ENCODE data around the gene DGKE.

DGKE gene

GRCh38 chr17:56887105-56887504 lies 53.2 kb downstream of the DGKE start:
- no peaks in the 10 kb centered on the region for H3F3A ChIP-seq (ENCODE audit: insufficient read depth, low read length)
- H3K79me2 ChIP-seq (ENCODE audit: insufficient read depth, low read length) = no peaks in the 10 kb centered on the region
- H3K4me3 ChIP-seq (ENCODE audit: low read depth, low read length, poor library complexity, severe bottlenecking) = no peak overlapping the region
- H3K9me3 ChIP-seq (ENCODE audit: low read length) = peaks cover 3% of the 10 kb centered on the region; the same call in 1 of the 2 replicates
- no peaks in the 10 kb centered on the region for H3K9me2 ChIP-seq (ENCODE audit: low read depth, low read length)
- no peaks in the 10 kb centered on the region for H3K4me1 ChIP-seq (ENCODE audit: insufficient read depth, low read length, severe bottlenecking)
- no peak overlapping the region for H3K4me2 ChIP-seq (ENCODE audit: low read length)
- TF ChIP-seq CTCF (IDR thresholded peaks at IDR 0.05; ENCODE audit: low read length) (no peak), EZH2 (IDR thresholded peaks at IDR 0.05; ENCODE audit: borderline replicate concordance, low read length) (no peak)
- no peak overlapping the region for H3K9ac ChIP-seq (ENCODE audit: low read length)
- peaks cover 51% of the 10 kb centered on the region for H3K36me3 ChIP-seq (ENCODE audit: insufficient read depth, low read length)
- H3K27ac ChIP-seq (ENCODE audit: low read depth, low read length, poor library complexity, severe bottlenecking) = no peak overlapping the region
- no peaks in the 10 kb centered on the region for H3K27me3 ChIP-seq (ENCODE audit: insufficient read depth, low read length)
- H2AFZ ChIP-seq (ENCODE audit: low read length) = no peak overlapping the region
- H4K20me1 ChIP-seq (ENCODE audit: insufficient read depth, low read length) = no peaks in the 10 kb centered on the region

GRCh38 chr17:56887552-56888467 lies 53.9 kb downstream of the DGKE start:
- peaks cover 58% of the 10 kb centered on the region for H3K36me3 ChIP-seq (ENCODE audit: insufficient read depth, low read length)

GRCh38 chr17:56890390-56890789 lies 56.4 kb downstream of the DGKE start:
- Histone ChIP-seq H3K27ac (ENCODE audit: low read depth, low read length, poor library complexity, severe bottlenecking) (no peak overlapping the region), H3K36me3 (ENCODE audit: insufficient read depth, low read length) (peaks cover 82% of the 10 kb centered on the region), H4K20me1 (ENCODE audit: insufficient read depth, low read length) (no peaks in the 10 kb centered on the region), H3F3A (ENCODE audit: insufficient read depth, low read length) (no peaks in the 10 kb centered on the region), H3K4me2 (ENCODE audit: low read length) (no peak overlapping the region), H3K4me3 (ENCODE audit: low read depth, low read length, poor library complexity, severe bottlenecking) (no peak overlapping the region), H3K9me3 (ENCODE audit: low read length) (peaks cover 3% of the 10 kb centered on the region; the same call in 1 of the 2 replicates), H3K27me3 (ENCODE audit: insufficient read depth, low read length) (no peaks in the 10 kb centered on the region), H3K9me2 (ENCODE audit: low read depth, low read length) (no peaks in the 10 kb centered on the region), H3K79me2 (ENCODE audit: insufficient read depth, low read length) (no peaks in the 10 kb centered on the region), H3K9ac (ENCODE audit: low read length) (no peak overlapping the region), H3K4me1 (ENCODE audit: insufficient read depth, low read length, severe bottlenecking) (no peaks in the 10 kb centered on the region), H2AFZ (ENCODE audit: low read length) (no peak overlapping the region)
- TF ChIP-seq CTCF (IDR thresholded peaks at IDR 0.05; ENCODE audit: low read length) (no peak), EZH2 (IDR thresholded peaks at IDR 0.05; ENCODE audit: borderline replicate concordance, low read length) (no peak)

More at GRCh38 chr17:56887552-56888467, 53.9 kb downstream of the DGKE start:
- H2AFZ ChIP-seq (ENCODE audit: low read length) = no peak overlapping the region
- no peaks in the 10 kb centered on the region for H3K27me3 ChIP-seq (ENCODE audit: insufficient read depth, low read length)
- no peaks in the 10 kb centered on the region for H3K4me1 ChIP-seq (ENCODE audit: insufficient read depth, low read length, severe bottlenecking)
- H3K4me3 ChIP-seq (ENCODE audit: low read depth, low read length, poor library complexity, severe bottlenecking) = no peak overlapping the region
- no peak for TF ChIP-seq CTCF (IDR thresholded peaks at IDR 0.05; ENCODE audit: low read length)
- no peak for TF ChIP-seq EZH2 (IDR thresholded peaks at IDR 0.05; ENCODE audit: borderline replicate concordance, low read length)
- no peak overlapping the region for H3K4me2 ChIP-seq (ENCODE audit: low read length)
- H3F3A ChIP-seq (ENCODE audit: insufficient read depth, low read length) = no peaks in the 10 kb centered on the region
- H3K79me2 ChIP-seq (ENCODE audit: insufficient read depth, low read length) = no peaks in the 10 kb centered on the region
- H3K27ac ChIP-seq (ENCODE audit: low read depth, low read length, poor library complexity, severe bottlenecking) = no peak overlapping the region
- peaks cover 3% of the 10 kb centered on the region; the same call in 1 of the 2 replicates for H3K9me3 ChIP-seq (ENCODE audit: low read length)
- no peaks in the 10 kb centered on the region for H3K9me2 ChIP-seq (ENCODE audit: low read depth, low read length)
- no peak overlapping the region for H3K9ac ChIP-seq (ENCODE audit: low read length)
- no peaks in the 10 kb centered on the region for H4K20me1 ChIP-seq (ENCODE audit: insufficient read depth, low read length)

All from OCI-LY1 (cell line).